SK-N-SH (cell line): ENCODE results near the gene C17orf113. TPM values are rescaled to one million over a fixed set of nuclear protein-coding genes. Genes with fewer than 3 reads are reported as not detected.
"Not testable (repeated sequence)": the region's sequence is repeated elsewhere in the genome, so short reads cannot be mapped to it uniquely, and the experiment has no call there.

Experiments used
- CTCF ChIA-PET: fragments of 300-600, 350-600 bp; formaldehyde crosslinking; extraction: SDS; loops from one replicate; lab custom pipeline; 2021; lab: Yijun Ruan, JAX
- POLR2A ChIA-PET: fragments of 350-600 bp; sonication (Branson Sonifier 250); formaldehyde crosslinking; extraction: SDS; loops from one replicate; lab custom pipeline; 2020; ENCODE audit warnings: antibody characterized with exemption, inconsistent platforms; lab: Yijun Ruan, JAX
- DNase-seq: peaks from one replicate; pipeline ENCODE4 v3.0.0; 2012
- H2AFZ ChIP-seq: fragments of 200-600 bp; sonication (generic); 2 replicates; pipeline ENCODE4 v1.8.1; 2016; ENCODE audit warnings: antibody characterized with exemption, mild to moderate bottlenecking, low read depth
- H3F3A ChIP-seq: fragments of 200-600 bp; sonication (generic); replicated peaks from 2 replicates; pipeline ENCODE3; 2016; ENCODE audit warnings: antibody characterized with exemption, mild to moderate bottlenecking; ENCODE audit not compliant: insufficient read depth
- H3K27ac ChIP-seq, 2 experiments: fragments of 200-500 bp in 1 of 2; fragments of 200-600 bp in 1 of 2; sonication (Bioruptor generic) in 1 of 2; sonication (generic), shearing (Covaris generic) in 1 of 2; 2 replicates each; pipeline versions ENCODE4 v1.5.1 to v1.6.1; 2014 to 2016; ENCODE audit warnings: low read depth in 2 of 2, inconsistent platforms in 1 of 2, low read length in 1 of 2, mild to moderate bottlenecking in 1 of 2, mixed read lengths in 1 of 2
- H3K27me3 ChIP-seq: fragments of 200-600 bp; sonication (generic), shearing (Covaris generic); 2 replicates; pipeline ENCODE4 v1.6.1; 2016; ENCODE audit warnings: mixed run types; ENCODE audit not compliant: insufficient read depth
- H3K36me3 ChIP-seq, 2 experiments: fragments of 200-500 bp in 1 of 2; fragments of 200-600 bp in 1 of 2; sonication (Bioruptor generic) in 1 of 2; sonication (generic) in 1 of 2; replicated peaks in 1 of 2; 2 replicates each; pipeline versions ENCODE3 to v1.5.1; 2014 to 2016; ENCODE audit warnings: low read length in 1 of 2, mild to moderate bottlenecking in 1 of 2; ENCODE audit not compliant: insufficient read depth in 2 of 2, control insufficient read depth in 1 of 2
- H3K4me1 ChIP-seq, 2 experiments: fragments of 200-500 bp in 1 of 2; fragments of 200-600 bp in 1 of 2; sonication (Bioruptor generic) in 1 of 2; sonication (generic), shearing (Covaris generic) in 1 of 2; 2 replicates each; pipeline versions ENCODE4 v1.5.1 to v1.6.1; 2014 to 2016; ENCODE audit warnings: low read depth in 1 of 2, low read length in 1 of 2, mixed run types in 1 of 2; ENCODE audit not compliant: insufficient read depth in 2 of 2, control insufficient read depth in 1 of 2
- H3K4me2 ChIP-seq: fragments of 200-600 bp; sonication (generic), shearing (Covaris generic); 2 replicates; pipeline ENCODE4 v1.6.1; 2017; ENCODE audit warnings: mixed run types
- H3K4me3 ChIP-seq, 2 experiments: fragments of 200-500 bp in 1 of 2; fragments of 200-600 bp in 1 of 2; sonication (Bioruptor generic) in 1 of 2; sonication (generic), shearing (Covaris generic) in 1 of 2; 2 replicates each; pipeline versions ENCODE4 v1.5.1 to v1.8.1; 2014 to 2016; ENCODE audit warnings: low read depth in 2 of 2, inconsistent platforms in 1 of 2, low read length in 1 of 2, mild to moderate bottlenecking in 1 of 2, mixed read lengths in 1 of 2, moderate library complexity in 1 of 2
- H3K79me2 ChIP-seq: fragments of 200-600 bp; sonication (generic); 2 replicates; pipeline ENCODE4 v1.8.1; 2017; ENCODE audit warnings: mild to moderate bottlenecking; ENCODE audit not compliant: insufficient read depth
- H3K9ac ChIP-seq: fragments of 200-600 bp; sonication (generic); 2 replicates; pipeline ENCODE4 v1.6.1; 2017; ENCODE audit warnings: mixed run types
- H3K9me2 ChIP-seq: fragments of 200-600 bp; sonication (generic); 2 replicates; pipeline ENCODE4 v1.6.1; 2017; ENCODE audit warnings: mixed run types
- H3K9me3 ChIP-seq: fragments of 200-600 bp; sonication (generic); 2 replicates; pipeline ENCODE4 v1.6.1; 2017; ENCODE audit warnings: mixed run types, mild to moderate bottlenecking, moderate library complexity
- H4K20me1 ChIP-seq: fragments of 200-600 bp; sonication (generic); 2 replicates; pipeline ENCODE4 v1.6.1; 2017; ENCODE audit warnings: mild to moderate bottlenecking, mixed run types; ENCODE audit not compliant: insufficient read depth
- CHD2 ChIP-seq: fragments of 150-350 bp; IDR thresholded peaks from 2 replicates; pipeline ENCODE4 v1.6.1; 2018; ENCODE audit warnings: low read length; ENCODE audit not compliant: partially characterized antibody
- ELF1 ChIP-seq: IDR thresholded peaks from 2 replicates; pipeline ENCODE4 v1.4.0; 2012
- EP300 ChIP-seq, 2 experiments: IDR thresholded peaks; 2 replicates each; pipeline versions ENCODE4 v1.4.0 to v1.6.1; 2012; ENCODE audit warnings: borderline replicate concordance in 1 of 2, low read depth in 1 of 2, low read length in 1 of 2
- EZH2phosphoT487 ChIP-seq: fragments of 200-600 bp; sonication (generic); IDR thresholded peaks from 2 replicates; pipeline ENCODE4 v1.6.1; 2017; ENCODE audit warnings: low read depth, mixed run types, mild to moderate bottlenecking, antibody characterized with exemption, moderate library complexity, borderline replicate concordance
- FOXJ3 ChIP-seq: sonication (generic); formaldehyde crosslinking; IDR thresholded peaks from 2 replicates; pipeline ENCODE4 v1.5.1; 2020; ENCODE audit warnings: mild to moderate bottlenecking, missing genetic modification reagents
- FOXM1 ChIP-seq: IDR thresholded peaks from 2 replicates; pipeline ENCODE4 v1.4.0; 2012; ENCODE audit warnings: low read depth, mild to moderate bottlenecking
- GABPA ChIP-seq: IDR thresholded peaks from 2 replicates; pipeline ENCODE4 v1.4.0; 2012; ENCODE audit warnings: low read depth, mild to moderate bottlenecking
- GATA2 ChIP-seq: sonication (generic); formaldehyde crosslinking; IDR thresholded peaks from 2 replicates; pipeline ENCODE4 v1.5.0; 2020; ENCODE audit warnings: mild to moderate bottlenecking, missing genetic modification reagents
- JUND ChIP-seq: IDR thresholded peaks from 2 replicates; pipeline ENCODE4 v1.4.0; 2012
- MXI1 ChIP-seq: IDR thresholded peaks from 2 replicates; pipeline ENCODE4 v1.6.1; 2012; ENCODE audit warnings: mild to moderate bottlenecking, low read depth, low read length, improper control_type of control experiment
- NFIC ChIP-seq: IDR thresholded peaks from 2 replicates; pipeline ENCODE4 v1.4.0; 2012; ENCODE audit warnings: borderline replicate concordance
- RCOR1 ChIP-seq: fragments of 150-350 bp; IDR thresholded peaks from 2 replicates; pipeline ENCODE4 v1.6.1; 2017; ENCODE audit warnings: antibody characterized with exemption, low read length
- SMC3 ChIP-seq: IDR thresholded peaks from 2 replicates; pipeline ENCODE4 v1.6.1; 2012; ENCODE audit warnings: low read depth, low read length, improper control_type of control experiment
- TEAD4 ChIP-seq: IDR thresholded peaks from 2 replicates; pipeline ENCODE4 v1.4.0; 2012; ENCODE audit warnings: mild to moderate bottlenecking, borderline replicate concordance; ENCODE audit not compliant: insufficient read depth
- YY1 ChIP-seq: IDR thresholded peaks from 2 replicates; pipeline ENCODE4 v1.4.0; 2012; ENCODE audit warnings: low read depth, mild to moderate bottlenecking
- WGBS: methylation state at CpG from one replicate; pipeline ENCODE4 v1.1.6; 2017; ENCODE audit warnings: low lambda C conversion rate; 5-methylcytosine and 5-hydroxymethylcytosine counted together
- polyA plus RNA-seq, 3 experiments: library from polyadenylated mRNA; depleted of rRNA; stranded (reverse); fragments of >200 nt; gene quantifications; 2 replicates each; pipeline ENCODE4 v1.2.3, GENCODE V29; 2012
- TF ChIP-seq, protein P1 (sequence below): IDR thresholded peaks from 2 replicates; pipeline ENCODE4 v1.4.0; 2012; ENCODE audit warnings: low read depth
- TF ChIP-seq, protein P2 (sequence below): fragments of 150-350 bp; IDR thresholded peaks from 2 replicates; pipeline ENCODE4 v1.6.1; 2017; ENCODE audit warnings: antibody characterized with exemption, low read length, low read depth, borderline replicate concordance
- TF ChIP-seq, protein P3 (sequence below): fragments of 150-350 bp; IDR thresholded peaks from 2 replicates; pipeline ENCODE4 v1.6.1; 2016; ENCODE audit warnings: mild to moderate bottlenecking, low read depth, low read length
- TF ChIP-seq, protein P4 (sequence below): IDR thresholded peaks from 2 replicates; pipeline ENCODE4 v1.4.0; 2012; ENCODE audit warnings: low read depth, borderline replicate concordance

C17orf113 gene
- polyA plus RNA-seq, 1 of the 3 experiments (the other 2 are of a cell fraction), result 0.44 TPM

DNA sequence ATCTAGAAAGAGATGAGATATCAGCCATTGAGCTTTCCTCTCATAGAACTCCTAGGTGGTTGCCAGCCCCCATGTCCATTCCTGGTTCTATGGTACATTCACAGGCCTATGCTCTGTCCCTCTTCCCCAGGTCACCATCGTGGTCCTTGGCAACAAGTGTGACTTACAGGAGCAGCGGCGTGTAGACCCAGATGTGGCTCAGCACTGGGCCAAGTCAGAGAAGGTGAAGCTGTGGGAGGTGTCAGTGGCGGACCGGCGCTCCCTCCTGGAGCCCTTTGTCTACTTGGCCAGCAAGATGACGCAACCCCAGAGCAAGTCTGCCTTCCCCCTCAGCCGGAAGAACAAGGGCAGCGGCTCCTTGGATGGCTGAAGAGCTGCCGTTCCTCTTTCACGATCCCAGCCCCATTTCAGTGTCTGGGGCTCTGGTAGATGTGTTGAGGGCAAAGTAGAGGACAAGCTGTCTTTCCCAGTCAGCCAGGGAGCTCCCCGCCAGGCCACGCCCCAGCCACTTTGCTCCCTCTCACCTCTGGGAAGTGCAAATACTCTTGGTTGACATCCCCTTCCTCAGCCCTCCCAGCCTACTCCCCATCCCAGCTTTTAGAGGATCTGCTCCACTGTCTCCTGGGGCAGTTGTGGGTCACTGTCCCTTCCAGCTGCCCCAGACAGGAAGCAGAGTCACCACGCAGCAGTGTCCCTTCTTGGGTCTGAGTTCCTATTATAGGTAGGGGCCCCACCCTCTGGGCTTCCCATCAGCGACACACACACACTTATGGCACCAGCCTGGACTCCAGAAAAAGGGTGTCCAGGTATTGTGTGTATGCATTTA is 26.7 kb downstream of the C17orf113 start (continued):
- TF ChIP-seq, protein P1, sequence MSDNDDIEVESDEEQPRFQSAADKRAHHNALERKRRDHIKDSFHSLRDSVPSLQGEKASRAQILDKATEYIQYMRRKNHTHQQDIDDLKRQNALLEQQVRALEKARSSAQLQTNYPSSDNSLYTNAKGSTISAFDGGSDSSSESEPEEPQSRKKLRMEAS, result no peak
- TF ChIP-seq SMC3, result no peak
- TF ChIP-seq NFIC, result no peak
- no peak for TF ChIP-seq JUND

DNA sequence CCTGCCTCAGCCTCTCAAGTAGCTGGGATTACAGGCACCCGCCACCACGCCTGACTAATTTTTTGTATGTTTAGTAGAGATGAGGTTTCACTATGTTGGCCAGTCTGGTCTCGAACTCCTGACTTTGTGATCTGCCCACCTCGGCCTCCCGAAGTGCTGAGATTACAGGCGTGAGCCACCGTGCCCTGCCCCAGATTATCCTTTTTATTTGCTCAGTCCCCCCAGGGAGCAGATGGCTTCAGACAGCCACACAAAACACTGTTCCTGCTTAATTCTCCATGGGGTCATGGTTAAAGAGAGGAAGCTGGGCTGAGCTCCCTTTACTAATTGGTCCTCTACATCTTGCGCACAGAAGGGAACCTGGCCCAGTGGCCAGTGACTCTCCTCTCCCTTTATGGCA is 29.6 kb downstream of the C17orf113 start:
- DNase-seq, H3K9me3 ChIP-seq, H2AFZ ChIP-seq, H3K9me2 ChIP-seq, H3K27ac ChIP-seq, H4K20me1 ChIP-seq, H3K27me3 ChIP-seq: not testable (repeated sequence)
- Histone ChIP-seq H3K79me2 (peaks cover 39% of the 10 kb centered on the region), H3K4me2 (peak overlapping the region; percentile 82), H3K4me3 (peak overlapping the region; percentile 91 to 92), H3K9ac (peak overlapping the region; percentile 97), H3F3A (peaks cover 35% of the 10 kb centered on the region), H3K36me3 (peaks cover 18 to 24% of the 10 kb centered on the region in 2 experiments), H3K4me1 (peaks cover 10 to 25% of the 10 kb centered on the region in 2 experiments)
- ChIA-PET CTCF (interaction anchor here (1.0 to 17.3 kb wide), 10 partner anchors 11 to 160 kb away, joined by 3 to 496 read pairs (median 7); partner anchors contain the start of genes CNP, DHX58, HSPB9 and KAT2A), POLR2A (interaction anchor here (0.8 to 1.6 kb wide), 2 partner anchors 100 to 256 kb away, joined by 4 to 9 read pairs; partner anchors contain the start of gene KAT2A)
- WGBS, result 41% methylated on average over 8 of the region's 8 CpGs

DNA sequence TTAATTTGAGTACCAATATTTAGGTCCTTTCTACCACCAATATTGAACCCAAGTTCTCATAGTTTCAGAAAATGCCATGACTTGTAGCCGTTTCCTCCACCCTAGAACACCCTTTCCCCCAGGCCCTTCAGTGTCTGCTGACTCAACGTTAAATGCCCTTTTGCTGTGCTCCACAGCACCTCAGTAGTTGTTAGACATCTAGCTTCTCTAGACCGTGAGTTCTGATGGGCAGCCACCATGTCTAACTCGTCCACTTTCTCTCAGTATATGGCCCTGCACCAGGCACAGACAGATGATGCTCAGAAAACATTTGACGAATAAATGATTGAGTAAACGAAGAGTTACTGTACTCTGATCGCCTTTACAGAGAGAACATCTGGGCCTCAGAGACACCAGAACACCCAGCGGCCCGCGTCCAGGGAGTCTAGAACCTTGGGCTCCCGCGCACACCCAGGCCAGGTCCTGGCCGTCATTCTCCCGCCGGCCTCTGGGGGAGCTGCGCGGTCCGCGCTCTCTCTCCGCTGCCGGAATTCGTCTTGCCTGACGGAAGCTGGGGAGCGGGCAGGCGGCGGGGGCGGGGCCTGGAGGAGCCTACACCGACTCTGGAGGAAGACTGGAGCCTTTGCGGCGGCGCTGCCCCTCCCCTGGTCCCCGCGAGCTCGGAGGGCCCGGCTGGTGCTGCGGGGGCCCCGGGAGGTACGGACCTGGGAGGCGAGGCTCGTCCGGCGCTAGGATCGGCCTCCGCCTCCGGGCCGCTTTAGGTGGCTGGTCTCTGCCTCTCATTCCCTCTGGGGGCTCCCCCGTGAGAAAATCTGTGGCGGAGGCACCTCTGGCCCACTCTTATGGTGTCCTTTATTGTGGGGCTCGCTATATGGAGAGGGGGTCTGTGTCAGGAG is 30.6 kb downstream of the C17orf113 start, which contains the start of gene NKIRAS2:
Gene NKIRAS2 (plus strand): TSS at position 582 of the 896 bp plus-strand sequence. CDS start 1,488 bp downstream, outside the sequence.
- Histone ChIP-seq H2AFZ (peak within 1 kb of the TSS; percentile 96), H4K20me1 (no peaks in the 10 kb centered on the region; the same call in 1 of the 2 replicates), H3K79me2 (peaks cover 50% of the 10 kb centered on the region), H3K9ac (peak within 1 kb of the TSS; percentile 97), H3K27me3 (no peaks in the 10 kb centered on the region), H3K27ac (peak within 1 kb of the TSS; percentile 73 to 81; a peak in 3 of 4 replicates), H3K36me3 (peaks cover 18 to 24% of the 10 kb centered on the region in 2 experiments), H3K9me2 (no peaks in the 10 kb centered on the region), H3F3A (peaks cover 27% of the 10 kb centered on the region), H3K9me3 (no peaks in the 10 kb centered on the region), H3K4me3 (peak within 1 kb of the TSS; percentile 91 to 92), H3K4me1 (peaks cover 9 to 25% of the 10 kb centered on the region in 2 experiments; a peak in 3 of 4 replicates), H3K4me2 (peak within 1 kb of the TSS; percentile 82)
- peak; percentile 96 for DNase-seq
- ChIA-PET CTCF (interaction anchor here (0.6 to 17.3 kb wide), 19 partner anchors 10 to 325 kb away, joined by 3 to 496 read pairs (median 5); partner anchors contain the start of genes CNP, DHX58, HSPB9 and KAT2A), POLR2A (interaction anchor here (1.5 to 1.6 kb wide), 2 partner anchors 60 to 101 kb away, joined by 4 to 9 read pairs; partner anchors contain the start of gene KAT2A)
- 33% methylated on average over 12 of the region's 49 CpGs for WGBS
- TF ChIP-seq CHD2 (peak; percentile 50), YY1 (peak; percentile 63; the same call in 1 of the 2 replicates), RCOR1 (no peak), EZH2phosphoT487 (no peak), GABPA (peak; percentile 94), ELF1 (peak; percentile 77), MXI1 (peak; percentile 35; the same call in 1 of the 2 replicates), TEAD4 (no peak), FOXM1 (no peak), EP300 (IDR thresholded peaks at IDR 0.05; ENCODE audit: borderline replicate concordance in 1 of 2, low read depth in 1 of 2, low read length in 1 of 2) (peak in 1 of 2 experiments; percentile 19; a peak in 1 of 4 replicates), FOXJ3 (CRISPR knock-in tag) (no peak), GATA2 (CRISPR knock-in tag) (no peak)
- TF ChIP-seq, protein P2, sequence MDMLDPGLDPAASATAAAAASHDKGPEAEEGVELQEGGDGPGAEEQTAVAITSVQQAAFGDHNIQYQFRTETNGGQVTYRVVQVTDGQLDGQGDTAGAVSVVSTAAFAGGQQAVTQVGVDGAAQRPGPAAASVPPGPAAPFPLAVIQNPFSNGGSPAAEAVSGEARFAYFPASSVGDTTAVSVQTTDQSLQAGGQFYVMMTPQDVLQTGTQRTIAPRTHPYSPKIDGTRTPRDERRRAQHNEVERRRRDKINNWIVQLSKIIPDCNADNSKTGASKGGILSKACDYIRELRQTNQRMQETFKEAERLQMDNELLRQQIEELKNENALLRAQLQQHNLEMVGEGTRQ, result no peak
- TF ChIP-seq, protein P3, sequence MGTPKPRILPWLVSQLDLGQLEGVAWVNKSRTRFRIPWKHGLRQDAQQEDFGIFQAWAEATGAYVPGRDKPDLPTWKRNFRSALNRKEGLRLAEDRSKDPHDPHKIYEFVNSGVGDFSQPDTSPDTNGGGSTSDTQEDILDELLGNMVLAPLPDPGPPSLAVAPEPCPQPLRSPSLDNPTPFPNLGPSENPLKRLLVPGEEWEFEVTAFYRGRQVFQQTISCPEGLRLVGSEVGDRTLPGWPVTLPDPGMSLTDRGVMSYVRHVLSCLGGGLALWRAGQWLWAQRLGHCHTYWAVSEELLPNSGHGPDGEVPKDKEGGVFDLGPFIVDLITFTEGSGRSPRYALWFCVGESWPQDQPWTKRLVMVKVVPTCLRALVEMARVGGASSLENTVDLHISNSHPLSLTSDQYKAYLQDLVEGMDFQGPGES, result no peak
- TF ChIP-seq, protein P1, result peak; percentile 80
- TF ChIP-seq, protein P4, sequence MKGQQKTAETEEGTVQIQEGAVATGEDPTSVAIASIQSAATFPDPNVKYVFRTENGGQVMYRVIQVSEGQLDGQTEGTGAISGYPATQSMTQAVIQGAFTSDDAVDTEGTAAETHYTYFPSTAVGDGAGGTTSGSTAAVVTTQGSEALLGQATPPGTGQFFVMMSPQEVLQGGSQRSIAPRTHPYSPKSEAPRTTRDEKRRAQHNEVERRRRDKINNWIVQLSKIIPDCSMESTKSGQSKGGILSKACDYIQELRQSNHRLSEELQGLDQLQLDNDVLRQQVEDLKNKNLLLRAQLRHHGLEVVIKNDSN, result no peak
